K562 (cell line): ENCODE results near the gene MFAP1. TPM values are rescaled to one million over a fixed set of nuclear protein-coding genes. Genes with fewer than 3 reads are reported as not detected.

Experiments
- CEBPG ChIP-seq, 3 experiments: fragments of 200-800 bp in 1 of 3; sonication (Bioruptor generic) in 1 of 3; sonication (generic) in 1 of 3; formaldehyde crosslinking in 1 of 3; IDR thresholded peaks in 2 of 3; conservative IDR thresholded peaks in 1 of 3; 2 replicates each; pipeline versions ENCODE4 v1.6.1 to v1.8.0; 2016 to 2022; ENCODE audit warnings: missing compliant biosample characterization in 2 of 3, missing genetic modification characterization in 2 of 3, mild to moderate bottlenecking in 1 of 3, missing genetic modification reagents in 1 of 3
- CHD1 ChIP-seq: fragments of 200-600 bp; sonication (generic); IDR thresholded peaks from one replicate; pipeline ENCODE4 v1.6.1; 2012; ENCODE audit warnings: mild to moderate bottlenecking, moderate library complexity, low read length, inconsistent platforms
- E2F3 ChIP-seq: fragments of 250-450 bp; sonication (Bioruptor Pico); IDR thresholded peaks from 2 replicates; pipeline ENCODE4 v1.4.0; 2020; ENCODE audit warnings: mild to moderate bottlenecking
- FOXK2 ChIP-seq, 2 experiments: fragments of 450-650 bp; IDR thresholded peaks in 1 of 2; conservative IDR thresholded peaks in 1 of 2; 2 replicates each; pipeline ENCODE4 v1.6.1; 2016; ENCODE audit warnings: low read depth in 2 of 2, mild to moderate bottlenecking in 1 of 2
- GABPA ChIP-seq: fragments of 200-800 bp; sonication (Bioruptor generic); conservative IDR thresholded peaks from 2 replicates; pipeline ENCODE4 v1.6.1; 2016; ENCODE audit warnings: low read depth, missing genetic modification characterization, missing compliant biosample characterization
- MAFF ChIP-seq: IDR thresholded peaks from 2 replicates; pipeline ENCODE4 v1.6.1; 2012; ENCODE audit warnings: low read length, improper control_type of control experiment
- MBD2 ChIP-seq: sonication (generic); IDR thresholded peaks from 2 replicates; pipeline ENCODE4 v1.6.1; 2016; ENCODE audit warnings: low read depth, borderline replicate concordance
- POLR2H ChIP-seq: IDR thresholded peaks from 2 replicates; pipeline ENCODE4 v1.6.1; 2016; ENCODE audit warnings: missing genetic modification characterization, low read depth, mild to moderate bottlenecking, control low read depth, missing compliant biosample characterization, moderate library complexity
- SIN3B ChIP-seq: fragments of 450-650 bp; IDR thresholded peaks from 2 replicates; pipeline ENCODE4 v1.6.1; 2017; ENCODE audit warnings: low read depth, mild to moderate bottlenecking, moderate library complexity
- SPI1 ChIP-seq: IDR thresholded peaks from 2 replicates; pipeline ENCODE4 v1.6.1; 2011; ENCODE audit warnings: low read depth, low read length, control low read depth, borderline replicate concordance
- TEAD1 ChIP-seq, 2 experiments: fragments of 450-650 bp in 1 of 2; sonication (generic) in 1 of 2; formaldehyde crosslinking; IDR thresholded peaks; 2 replicates each; pipeline versions ENCODE4 v1.4.0 to v1.8.0; 2020 to 2022; ENCODE audit warnings: mild to moderate bottlenecking in 2 of 2, missing genetic modification reagents in 1 of 2
- ZBTB8A ChIP-seq: fragments of 450-650 bp; IDR thresholded peaks from 2 replicates; pipeline ENCODE4 v1.6.1; 2018; ENCODE audit warnings: mild to moderate bottlenecking, moderate library complexity; ENCODE audit not compliant: partially characterized antibody
- ZNF282 ChIP-seq: sonication (generic); formaldehyde crosslinking; IDR thresholded peaks from 2 replicates; pipeline ENCODE4 v1.8.1; 2023; ENCODE audit warnings: missing genetic modification reagents
- ZNF347 ChIP-seq: fragments of 450-650 bp; formaldehyde crosslinking; IDR thresholded peaks from 2 replicates; pipeline ENCODE4 v1.4.0; 2020; ENCODE audit warnings: low read depth, mild to moderate bottlenecking, moderate library complexity
- ZNF778 ChIP-seq: fragments of 450-650 bp; formaldehyde crosslinking; IDR thresholded peaks from 2 replicates; pipeline ENCODE4 v1.4.0; 2020; ENCODE audit warnings: mild to moderate bottlenecking, moderate library complexity
- polyA plus RNA-seq, 8 experiments: library from polyadenylated mRNA; depleted of rRNA in 4 of 8; stranded (reverse) in 5 of 8; unstranded in 3 of 8; fragments of >200 nt; fragmentation: Nextera tagmentation in 2 of 8; fragmentation: Illumina TruSeq in 1 of 8; extraction: Ambion mirVana in 2 of 8; extraction: Trizol in 1 of 8; gene quantifications; 2 replicates each; pipeline versions ENCODE4 v1.2.1 to v1.2.3, GENCODE V29; 2011 to 2014; ENCODE audit warnings: inconsistent platforms in 1 of 8, missing spikeins in 1 of 8
- total RNA-seq, 7 experiments: library from RNA; depleted of rRNA in 6 of 7; stranded (reverse); fragments of >200 nt in 6 of 7; fragmentation: Illumina TruSeq in 2 of 7; extraction: Trizol in 2 of 7; gene quantifications; 2 replicates each; pipeline versions ENCODE4 v1.2.1 to v1.2.3, GENCODE V29; 2011 to 2021; ENCODE audit warnings: low replicate concordance in 1 of 7
- TF ChIP-seq, protein P1 (sequence below): fragments of 450-650 bp; IDR thresholded peaks from 2 replicates; pipeline ENCODE4 v1.7.1; 2018; ENCODE audit warnings: mild to moderate bottlenecking, low read depth; ENCODE audit not compliant: partially characterized antibody
- TF ChIP-seq, protein P2 (sequence below): fragments of 250-450 bp; sonication (Bioruptor Pico); IDR thresholded peaks from 2 replicates; pipeline ENCODE4 v1.9.0; 2021; ENCODE audit warnings: mild to moderate bottlenecking, inconsistent platforms
- TF ChIP-seq, protein P3 (sequence below): fragments of 250-450 bp; sonication (Bioruptor Pico); IDR thresholded peaks from 2 replicates; pipeline ENCODE4 v1.4.0; 2020; ENCODE audit warnings: mild to moderate bottlenecking
- TF ChIP-seq, protein P4 (sequence below): fragments of 450-650 bp; IDR thresholded peaks from 2 replicates; pipeline ENCODE4 v1.6.1; 2017; ENCODE audit warnings: mild to moderate bottlenecking, moderate library complexity

The MFAP1 gene
- total and polyA plus RNA-seq, 9 of the 15 experiments (the other 6 are each of a cell fraction or from before 2014, with no cell fraction given), result 34.9 to 64.1 (median 48.2) TPM

DNA sequence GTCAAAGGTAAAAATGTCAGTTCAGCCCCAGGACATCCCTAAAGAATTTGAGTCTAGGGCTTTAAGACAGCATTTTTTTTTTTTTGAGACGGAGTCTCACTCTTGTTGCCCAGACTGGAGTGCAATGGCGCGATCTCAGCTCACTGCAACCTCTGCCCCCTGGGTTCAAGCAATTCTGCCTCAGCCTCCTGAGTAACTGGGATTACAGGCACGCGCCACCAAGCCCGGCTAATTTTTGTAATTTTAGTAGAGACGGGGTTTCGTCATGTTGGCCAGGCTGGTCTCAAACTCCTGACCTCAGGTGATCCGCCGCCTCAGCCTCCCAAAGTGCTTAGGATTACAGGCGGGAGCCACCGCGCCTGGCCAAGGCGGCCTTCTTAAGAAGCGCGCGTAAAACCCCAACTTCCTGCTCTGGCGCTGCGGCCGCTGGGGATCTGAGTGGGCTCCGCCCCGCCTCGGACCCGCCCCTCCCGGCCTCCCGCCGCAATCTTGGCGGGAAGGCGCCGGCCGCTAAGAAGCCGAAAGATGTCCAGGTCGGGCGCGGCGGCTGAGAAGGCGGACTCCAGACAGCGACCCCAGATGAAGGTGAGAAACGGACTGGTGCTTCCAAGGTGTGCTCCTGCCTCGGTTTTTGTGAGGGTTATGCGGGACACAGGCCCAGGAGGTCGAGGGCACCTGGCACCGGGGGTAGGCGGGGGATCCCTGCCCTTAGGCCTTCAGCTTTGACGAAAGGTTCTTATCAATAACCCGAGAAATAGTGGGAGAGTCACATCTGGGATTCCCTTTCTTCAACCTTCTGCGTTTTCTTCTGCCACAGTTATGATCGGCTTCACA, 2.2 kb upstream of the MFAP1 start, which contains the start of gene WDR76 (continued):
- TF ChIP-seq GABPA (peak; percentile 65), E2F3 (peak; percentile 98), SPI1 (no peak), SIN3B (no peak), MAFF (no peak), MBD2 (no peak), FOXK2 (conservative IDR thresholded peaks at IDR 0.05 in 1 of 2, IDR thresholded peaks at IDR 0.05 in 1 of 2; ENCODE audit: low read depth in 2 of 2) (no peak), TEAD1 (CRISPR knock-in tag; IDR thresholded peaks at IDR 0.05) (peak in 1 of 2 experiments; percentile 64; a peak in 1 of 4 replicates), CEBPG (CRISPR knock-in tag; IDR thresholded peaks at IDR 0.05) (peak; percentile 73), CEBPG (tag; conservative IDR thresholded peaks at IDR 0.05 in 1 of 2, IDR thresholded peaks at IDR 0.05 in 1 of 2) (peak; percentile 34 to 73; a peak in 3 of 4 replicates), ZBTB8A (no peak), POLR2H (tag) (peak; percentile 84), ZNF282 (CRISPR knock-in tag) (no peak), ZNF778 (CRISPR knock-in tag) (no peak), CHD1 (no peak), ZNF347 (CRISPR knock-in tag) (no peak)
- TF ChIP-seq, protein P1, sequence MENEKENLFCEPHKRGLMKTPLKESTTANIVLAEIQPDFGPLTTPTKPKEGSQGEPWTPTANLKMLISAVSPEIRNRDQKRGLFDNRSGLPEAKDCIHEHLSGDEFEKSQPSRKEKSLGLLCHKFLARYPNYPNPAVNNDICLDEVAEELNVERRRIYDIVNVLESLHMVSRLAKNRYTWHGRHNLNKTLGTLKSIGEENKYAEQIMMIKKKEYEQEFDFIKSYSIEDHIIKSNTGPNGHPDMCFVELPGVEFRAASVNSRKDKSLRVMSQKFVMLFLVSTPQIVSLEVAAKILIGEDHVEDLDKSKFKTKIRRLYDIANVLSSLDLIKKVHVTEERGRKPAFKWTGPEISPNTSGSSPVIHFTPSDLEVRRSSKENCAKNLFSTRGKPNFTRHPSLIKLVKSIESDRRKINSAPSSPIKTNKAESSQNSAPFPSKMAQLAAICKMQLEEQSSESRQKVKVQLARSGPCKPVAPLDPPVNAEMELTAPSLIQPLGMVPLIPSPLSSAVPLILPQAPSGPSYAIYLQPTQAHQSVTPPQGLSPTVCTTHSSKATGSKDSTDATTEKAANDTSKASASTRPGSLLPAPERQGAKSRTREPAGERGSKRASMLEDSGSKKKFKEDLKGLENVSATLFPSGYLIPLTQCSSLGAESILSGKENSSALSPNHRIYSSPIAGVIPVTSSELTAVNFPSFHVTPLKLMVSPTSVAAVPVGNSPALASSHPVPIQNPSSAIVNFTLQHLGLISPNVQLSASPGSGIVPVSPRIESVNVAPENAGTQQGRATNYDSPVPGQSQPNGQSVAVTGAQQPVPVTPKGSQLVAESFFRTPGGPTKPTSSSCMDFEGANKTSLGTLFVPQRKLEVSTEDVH, result peak; percentile 99
- TF ChIP-seq, protein P2, sequence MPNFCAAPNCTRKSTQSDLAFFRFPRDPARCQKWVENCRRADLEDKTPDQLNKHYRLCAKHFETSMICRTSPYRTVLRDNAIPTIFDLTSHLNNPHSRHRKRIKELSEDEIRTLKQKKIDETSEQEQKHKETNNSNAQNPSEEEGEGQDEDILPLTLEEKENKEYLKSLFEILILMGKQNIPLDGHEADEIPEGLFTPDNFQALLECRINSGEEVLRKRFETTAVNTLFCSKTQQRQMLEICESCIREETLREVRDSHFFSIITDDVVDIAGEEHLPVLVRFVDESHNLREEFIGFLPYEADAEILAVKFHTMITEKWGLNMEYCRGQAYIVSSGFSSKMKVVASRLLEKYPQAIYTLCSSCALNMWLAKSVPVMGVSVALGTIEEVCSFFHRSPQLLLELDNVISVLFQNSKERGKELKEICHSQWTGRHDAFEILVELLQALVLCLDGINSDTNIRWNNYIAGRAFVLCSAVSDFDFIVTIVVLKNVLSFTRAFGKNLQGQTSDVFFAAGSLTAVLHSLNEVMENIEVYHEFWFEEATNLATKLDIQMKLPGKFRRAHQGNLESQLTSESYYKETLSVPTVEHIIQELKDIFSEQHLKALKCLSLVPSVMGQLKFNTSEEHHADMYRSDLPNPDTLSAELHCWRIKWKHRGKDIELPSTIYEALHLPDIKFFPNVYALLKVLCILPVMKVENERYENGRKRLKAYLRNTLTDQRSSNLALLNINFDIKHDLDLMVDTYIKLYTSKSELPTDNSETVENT (CRISPR knock-in tag), result no peak; the same call in 1 of the 2 replicates
- TF ChIP-seq, protein P3, sequence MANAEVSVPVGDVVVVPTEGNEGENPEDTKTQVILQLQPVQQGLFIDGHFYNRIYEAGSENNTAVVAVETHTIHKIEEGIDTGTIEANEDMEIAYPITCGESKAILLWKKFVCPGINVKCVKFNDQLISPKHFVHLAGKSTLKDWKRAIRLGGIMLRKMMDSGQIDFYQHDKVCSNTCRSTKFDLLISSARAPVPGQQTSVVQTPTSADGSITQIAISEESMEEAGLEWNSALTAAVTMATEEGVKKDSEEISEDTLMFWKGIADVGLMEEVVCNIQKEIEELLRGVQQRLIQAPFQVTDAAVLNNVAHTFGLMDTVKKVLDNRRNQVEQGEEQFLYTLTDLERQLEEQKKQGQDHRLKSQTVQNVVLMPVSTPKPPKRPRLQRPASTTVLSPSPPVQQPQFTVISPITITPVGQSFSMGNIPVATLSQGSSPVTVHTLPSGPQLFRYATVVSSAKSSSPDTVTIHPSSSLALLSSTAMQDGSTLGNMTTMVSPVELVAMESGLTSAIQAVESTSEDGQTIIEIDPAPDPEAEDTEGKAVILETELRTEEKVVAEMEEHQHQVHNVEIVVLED (CRISPR knock-in tag), result no peak
- TF ChIP-seq, protein P4, sequence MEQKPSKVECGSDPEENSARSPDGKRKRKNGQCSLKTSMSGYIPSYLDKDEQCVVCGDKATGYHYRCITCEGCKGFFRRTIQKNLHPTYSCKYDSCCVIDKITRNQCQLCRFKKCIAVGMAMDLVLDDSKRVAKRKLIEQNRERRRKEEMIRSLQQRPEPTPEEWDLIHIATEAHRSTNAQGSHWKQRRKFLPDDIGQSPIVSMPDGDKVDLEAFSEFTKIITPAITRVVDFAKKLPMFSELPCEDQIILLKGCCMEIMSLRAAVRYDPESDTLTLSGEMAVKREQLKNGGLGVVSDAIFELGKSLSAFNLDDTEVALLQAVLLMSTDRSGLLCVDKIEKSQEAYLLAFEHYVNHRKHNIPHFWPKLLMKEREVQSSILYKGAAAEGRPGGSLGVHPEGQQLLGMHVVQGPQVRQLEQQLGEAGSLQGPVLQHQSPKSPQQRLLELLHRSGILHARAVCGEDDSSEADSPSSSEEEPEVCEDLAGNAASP, result no peak
